Pons (tissue), 1 donor: Measurements from ENCODE around the gene PPRC1.

ENCODE experiments used
- DNase-seq: peaks from one replicate; pipeline ENCODE4 v3.0.0-alpha.2; 2016; ENCODE audit warnings: low spot score

PPRC1 gene

GRCh38 chr10:102119417-102120141 is 13.3 kb upstream of the PPRC1 start:
- DNase-seq, result peak; percentile 57

GRCh38 chr10:102120142-102120990 is 12.5 kb upstream of the PPRC1 start, which contains the start of gene LDB1:
LDB1 (minus strand) TSS chr10:102120368; CDS start chr10:102120110, 258 bp downstream.
- DNase-seq, result peak; percentile 92

- DNase-seq, result peak; percentile 54
Measured at GRCh38 chr10:102120991-102121738, 11.7 kb upstream of the PPRC1 start.

- peak; percentile 34 for DNase-seq
Measured at GRCh38 chr10:102121739-102122372, 11.0 kb upstream of the PPRC1 start.

- DNase-seq, result no peak
Measured at GRCh38 chr10:102122450-102122849, 10.4 kb upstream of the PPRC1 start.

- no peak for DNase-seq
Measured at GRCh38 chr10:102123223-102123622, 9.6 kb upstream of the PPRC1 start.

GRCh38 chr10:102131286-102132170 is 1.3 kb upstream of the PPRC1 start:
- no peak for DNase-seq

- DNase-seq, result no peak
Measured at GRCh38 chr10:102132193-102132562, 662 bp upstream of the PPRC1 start.

- peak; percentile 69 for DNase-seq
Measured at GRCh38 chr10:102133373-102134195, 744 bp downstream of the PPRC1 start.

GRCh38 chr10:102134416-102134815 is 1.6 kb downstream of the PPRC1 start:
- no peak for DNase-seq

GRCh38 chr10:102135956-102136526 is 3.2 kb downstream of the PPRC1 start:
- DNase-seq, result no peak

- no peak for DNase-seq
Measured at GRCh38 chr10:102139281-102140110, 6.7 kb downstream of the PPRC1 start.

- DNase-seq, result no peak
Measured at GRCh38 chr10:102140218-102140617, 7.4 kb downstream of the PPRC1 start.

- DNase-seq, result no peak
Measured at GRCh38 chr10:102140913-102141540, 8.2 kb downstream of the PPRC1 start.

GRCh38 chr10:102141583-102142107 is 8.8 kb downstream of the PPRC1 start:
- no peak for DNase-seq

- DNase-seq, result no peak
Measured at GRCh38 chr10:102146971-102147428, 14.2 kb downstream of the PPRC1 start.

GRCh38 chr10:102147561-102147960 is 14.7 kb downstream of the PPRC1 start:
- no peak for DNase-seq

GRCh38 chr10:102148275-102148674 is 15.4 kb downstream of the PPRC1 start:
- no peak for DNase-seq
